ENCODE results near the gene MCTP1. TPM values are rescaled to one million over a fixed set of nuclear protein-coding genes. Genes with fewer than 3 reads are reported as not detected.

The MCTP1 gene
- total and polyA plus RNA-seq, 2 experiments from 2014 or later: 1.3 to 5.7 TPM

DNA sequence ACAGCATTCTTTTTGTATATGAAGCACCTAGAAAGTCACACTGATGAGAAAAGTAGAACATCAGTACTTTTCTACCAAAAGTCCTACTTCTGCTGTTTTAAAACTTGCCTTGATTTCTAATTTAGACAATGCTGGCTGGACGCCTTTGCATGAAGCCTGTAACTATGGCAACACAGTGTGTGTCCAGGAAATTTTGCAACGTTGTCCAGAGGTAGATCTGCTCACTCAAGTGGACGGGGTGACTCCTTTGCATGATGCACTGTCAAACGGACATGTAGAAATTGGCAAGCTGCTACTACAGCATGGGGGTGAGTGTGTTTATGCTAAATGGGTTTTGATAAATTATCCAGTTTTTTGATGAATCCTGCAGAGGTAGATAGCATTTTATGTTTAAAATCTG, 592.9 kb downstream of the MCTP1 start:
- 63% methylated on average over 4 of the region's 4 CpGs for WGBS (ENCODE audit: low lambda C conversion rate, missing lambda C conversion rate)

GRCh38 chr5:94691291-94691690, 593.6 kb downstream of the MCTP1 start:
- H3K4me3 ChIP-seq: no peak overlapping the region
- H3K27ac ChIP-seq: no peak overlapping the region
- no peak for DNase-seq (ENCODE audit: low spot score)
- H3K27me3 ChIP-seq: no peaks in the 10 kb centered on the region
- no peak overlapping the region for H2AFZ ChIP-seq
- H3K36me3 ChIP-seq (replicated peaks; ENCODE audit: insufficient read depth, low read depth): no peaks in the 10 kb centered on the region
- TF ChIP-seq CTCF (IDR thresholded peaks at IDR 0.05; ENCODE audit: poor library complexity) (no peak), EZH2 (IDR thresholded peaks at IDR 0.05; ENCODE audit: borderline replicate concordance) (no peak), EZH2phosphoT487 (IDR thresholded peaks at IDR 0.05; ENCODE audit: low read depth, severe bottlenecking, unreplicated experiment) (no peak)
- H4K20me1 ChIP-seq (ENCODE audit: insufficient read depth, poor library complexity, severe bottlenecking): no peaks in the 10 kb centered on the region
- H3K4me2 ChIP-seq: no peak overlapping the region
- 92% methylated on average over 1 of the region's 1 CpG for WGBS (ENCODE audit: low lambda C conversion rate, missing lambda C conversion rate)
- no peaks in the 10 kb centered on the region for H3K9me2 ChIP-seq (replicated peaks; ENCODE audit: insufficient read depth)
- no peaks in the 10 kb centered on the region for H3K9me3 ChIP-seq (ENCODE audit: low read depth)
- H3K79me2 ChIP-seq: no peaks in the 10 kb centered on the region
- H3K4me1 ChIP-seq (ENCODE audit: insufficient read depth): no peaks in the 10 kb centered on the region

More for the DNA sequence above, 592.9 kb downstream of the MCTP1 start:
- TF ChIP-seq EZH2phosphoT487 (IDR thresholded peaks at IDR 0.05; ENCODE audit: low read depth, severe bottlenecking, unreplicated experiment) (no peak), EZH2 (IDR thresholded peaks at IDR 0.05; ENCODE audit: borderline replicate concordance) (no peak), CTCF (IDR thresholded peaks at IDR 0.05; ENCODE audit: poor library complexity) (no peak)
- no peak overlapping the region for H3K4me2 ChIP-seq
- DNase-seq (ENCODE audit: low spot score): peak; percentile 13
- H3K27me3 ChIP-seq: no peaks in the 10 kb centered on the region
- no peaks in the 10 kb centered on the region for H3K79me2 ChIP-seq
- H2AFZ ChIP-seq: no peak overlapping the region
- H3K9me2 ChIP-seq (replicated peaks; ENCODE audit: insufficient read depth): no peaks in the 10 kb centered on the region
- no peak overlapping the region for H3K4me3 ChIP-seq
- no peak overlapping the region for H3K27ac ChIP-seq
- no peaks in the 10 kb centered on the region for H3K9me3 ChIP-seq (ENCODE audit: low read depth)
- H4K20me1 ChIP-seq (ENCODE audit: insufficient read depth, poor library complexity, severe bottlenecking): no peaks in the 10 kb centered on the region
- no peaks in the 10 kb centered on the region for H3K4me1 ChIP-seq (ENCODE audit: insufficient read depth)
- no peaks in the 10 kb centered on the region for H3K36me3 ChIP-seq (replicated peaks; ENCODE audit: insufficient read depth, low read depth)

- Histone ChIP-seq H3K27ac (no peak overlapping the region), H3K9me2 (replicated peaks; ENCODE audit: insufficient read depth) (no peaks in the 10 kb centered on the region), H3K4me3 (no peak overlapping the region), H3K79me2 (no peaks in the 10 kb centered on the region), H3K9me3 (ENCODE audit: low read depth) (no peaks in the 10 kb centered on the region), H3K36me3 (replicated peaks; ENCODE audit: insufficient read depth, low read depth) (no peaks in the 10 kb centered on the region), H3K4me2 (no peak overlapping the region), H4K20me1 (ENCODE audit: insufficient read depth, poor library complexity, severe bottlenecking) (no peaks in the 10 kb centered on the region), H2AFZ (no peak overlapping the region), H3K4me1 (ENCODE audit: insufficient read depth) (no peaks in the 10 kb centered on the region), H3K27me3 (no peaks in the 10 kb centered on the region)
- WGBS (ENCODE audit: low lambda C conversion rate, missing lambda C conversion rate): 64% methylated on average over 2 of the region's 2 CpGs
- no peak for DNase-seq (ENCODE audit: low spot score)
- no peak for TF ChIP-seq EZH2phosphoT487 (IDR thresholded peaks at IDR 0.05; ENCODE audit: low read depth, severe bottlenecking, unreplicated experiment)
- TF ChIP-seq EZH2 (IDR thresholded peaks at IDR 0.05; ENCODE audit: borderline replicate concordance): no peak
Measured at GRCh38 chr5:94690778-94691177, 594.1 kb downstream of the MCTP1 start.

DNA sequence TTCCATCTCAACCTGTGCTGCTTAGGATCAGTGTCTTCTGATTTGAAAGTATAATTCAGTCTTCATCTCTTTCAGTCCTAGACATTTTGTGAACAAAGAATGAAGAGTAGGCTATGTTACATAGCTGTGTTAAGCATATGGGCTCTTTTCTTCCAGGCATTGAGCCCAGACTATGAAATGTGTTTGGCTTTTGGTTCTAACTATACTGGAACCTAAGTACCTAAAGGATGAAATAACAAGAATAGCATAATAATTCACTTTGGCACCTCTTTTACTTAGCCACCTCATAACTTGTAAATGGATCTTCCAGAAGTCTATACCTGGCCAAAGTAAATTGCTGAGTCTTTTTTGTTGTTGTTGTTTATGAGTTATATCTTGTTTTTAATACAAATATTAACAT, 595.0 kb downstream of the MCTP1 start:
- Histone ChIP-seq H3K9me3 (ENCODE audit: low read depth) (no peaks in the 10 kb centered on the region), H3K27me3 (no peaks in the 10 kb centered on the region), H3K27ac (no peak overlapping the region), H3K9me2 (replicated peaks; ENCODE audit: insufficient read depth) (no peaks in the 10 kb centered on the region), H3K4me2 (no peak overlapping the region), H3K36me3 (replicated peaks; ENCODE audit: insufficient read depth, low read depth) (no peaks in the 10 kb centered on the region), H4K20me1 (ENCODE audit: insufficient read depth, poor library complexity, severe bottlenecking) (no peaks in the 10 kb centered on the region), H3K79me2 (no peaks in the 10 kb centered on the region), H3K4me1 (ENCODE audit: insufficient read depth) (no peaks in the 10 kb centered on the region), H2AFZ (no peak overlapping the region), H3K4me3 (no peak overlapping the region)
- TF ChIP-seq EZH2 (IDR thresholded peaks at IDR 0.05; ENCODE audit: borderline replicate concordance) (no peak), CTCF (IDR thresholded peaks at IDR 0.05; ENCODE audit: poor library complexity) (no peak), EZH2phosphoT487 (IDR thresholded peaks at IDR 0.05; ENCODE audit: low read depth, severe bottlenecking, unreplicated experiment) (no peak)
- DNase-seq (ENCODE audit: low spot score): no peak

Data from hepatocyte (in vitro differentiated cells).